ENCODE measurements around the gene DDX49.
"Not testable (repeated sequence)": the region's sequence is repeated elsewhere in the genome, so short reads cannot be mapped to it uniquely, and the experiment has no call there.

The DDX49 gene

GRCh38 chr19:18912933-18913332 lies 6.6 kb upstream of the DDX49 start:
- no peak for DNase-seq

DNA sequence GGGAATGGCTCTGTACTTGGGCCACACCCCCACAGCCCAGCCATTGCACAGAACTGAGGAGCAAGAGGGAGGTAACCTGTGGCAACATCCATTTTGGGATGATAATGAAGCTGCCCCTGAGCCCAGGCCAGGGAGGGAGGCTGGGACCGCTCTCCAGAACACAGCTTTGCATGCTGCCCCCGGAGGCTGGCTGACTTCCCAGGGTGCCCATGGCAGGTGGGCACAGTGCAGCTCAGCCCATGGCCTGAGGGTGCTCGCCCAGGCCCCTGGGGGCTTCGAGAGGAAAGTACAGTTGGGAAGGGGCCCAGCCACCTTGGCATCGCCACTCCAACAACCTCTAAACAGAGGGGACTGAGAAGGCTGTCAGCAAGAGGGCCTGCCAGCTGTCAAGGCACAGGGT lies 6.0 kb upstream of the DDX49 start:
- no peak for DNase-seq

DNA sequence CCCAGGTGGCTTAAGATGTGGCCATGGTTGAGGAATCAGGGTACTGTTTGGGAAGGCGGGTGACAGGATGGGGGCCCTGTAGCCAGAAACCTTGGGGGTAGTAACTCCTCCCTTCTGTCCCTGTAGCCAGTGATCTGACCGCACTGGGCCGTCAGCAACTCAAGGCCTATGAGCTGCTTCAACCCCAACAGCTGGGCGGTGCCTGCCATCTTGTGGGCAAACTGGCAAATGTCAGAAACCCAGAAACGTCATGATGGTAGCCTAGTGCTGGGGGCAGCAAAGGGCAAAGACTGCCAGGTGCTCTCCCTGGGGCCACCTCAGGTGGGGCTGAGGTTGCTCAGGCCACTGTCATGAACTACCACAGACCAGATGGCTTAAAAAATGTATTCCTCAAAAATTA lies 3.9 kb upstream of the DDX49 start:
- DNase-seq: no peak

DNA sequence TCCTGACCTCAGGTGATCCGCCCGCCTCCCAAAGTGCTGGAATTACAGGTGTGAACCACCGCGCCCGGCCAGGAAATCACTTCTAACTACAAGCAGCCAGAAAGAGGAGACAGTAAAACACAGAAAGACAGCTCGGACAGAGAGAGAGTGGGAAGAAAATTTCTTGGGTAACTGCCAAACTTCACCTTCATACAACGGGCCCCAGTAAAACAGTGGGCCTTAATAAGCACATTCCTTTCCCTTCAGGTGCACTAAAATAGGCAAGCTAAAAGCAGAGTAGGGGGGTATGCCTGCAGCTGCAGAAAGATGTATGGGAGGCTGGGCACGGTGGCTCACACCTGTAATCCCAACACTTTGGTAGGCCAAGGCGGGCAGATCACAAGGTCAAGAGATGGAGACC lies 1.9 kb upstream of the DDX49 start:
- not testable (repeated sequence) for DNase-seq

DNA sequence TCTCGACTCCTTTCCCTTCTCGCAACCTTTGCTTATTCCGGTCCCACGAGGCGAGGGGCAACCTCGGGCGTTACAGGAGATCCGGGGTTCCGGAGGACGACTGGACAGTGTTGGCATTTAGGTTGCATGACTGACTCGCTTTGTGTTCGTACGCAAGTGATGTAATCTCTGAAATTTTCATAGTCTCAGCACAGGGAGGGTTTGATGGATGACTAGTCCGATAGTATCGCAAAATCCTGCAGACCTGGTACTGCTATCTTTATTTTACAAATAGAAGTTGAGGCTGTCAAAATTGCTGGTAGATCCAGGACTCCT lies 342 bp downstream of the DDX49 start:
- no peak for DNase-seq

GRCh38 chr19:18920400-18920799 lies 885 bp downstream of the DDX49 start:
- no peak for DNase-seq

GRCh38 chr19:18921593-18921992 lies 2.1 kb downstream of the DDX49 start:
- DNase-seq: no peak

DNA sequence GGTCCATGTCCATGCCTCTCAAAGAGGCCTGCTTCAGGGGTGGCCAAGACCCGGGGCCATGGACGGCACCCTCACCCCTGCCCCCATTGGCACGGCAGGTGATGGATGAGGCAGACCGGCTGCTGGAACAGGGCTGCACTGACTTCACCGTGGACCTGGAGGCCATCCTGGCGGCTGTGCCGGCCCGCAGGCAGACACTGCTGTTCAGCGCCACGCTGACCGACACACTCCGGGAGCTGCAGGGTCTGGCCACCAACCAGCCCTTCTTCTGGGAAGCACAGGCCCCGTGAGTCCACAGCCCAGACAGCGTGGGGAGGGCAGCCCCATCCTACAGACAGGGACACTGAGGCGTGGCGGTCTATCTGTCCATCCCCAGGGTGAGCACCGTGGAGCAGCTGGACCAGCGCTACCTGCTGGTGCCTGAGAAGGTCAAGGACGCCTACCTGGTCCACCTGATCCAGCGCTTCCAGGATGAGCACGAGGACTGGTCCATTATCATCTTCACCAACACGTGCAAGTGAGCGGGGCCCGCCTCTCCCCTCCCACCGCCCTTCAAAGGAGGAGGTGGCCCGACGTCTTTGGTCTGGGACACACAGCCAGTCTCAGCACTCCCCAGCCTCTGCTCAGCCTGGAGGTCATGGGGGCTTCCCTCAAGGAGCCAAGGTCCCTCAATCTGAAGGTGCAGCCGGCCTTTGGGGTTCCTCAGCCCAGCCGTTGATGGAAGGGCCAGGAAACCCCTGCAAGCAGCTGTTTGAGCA lies 2.9 kb downstream of the DDX49 start:
- DNase-seq: no peak

DNA sequence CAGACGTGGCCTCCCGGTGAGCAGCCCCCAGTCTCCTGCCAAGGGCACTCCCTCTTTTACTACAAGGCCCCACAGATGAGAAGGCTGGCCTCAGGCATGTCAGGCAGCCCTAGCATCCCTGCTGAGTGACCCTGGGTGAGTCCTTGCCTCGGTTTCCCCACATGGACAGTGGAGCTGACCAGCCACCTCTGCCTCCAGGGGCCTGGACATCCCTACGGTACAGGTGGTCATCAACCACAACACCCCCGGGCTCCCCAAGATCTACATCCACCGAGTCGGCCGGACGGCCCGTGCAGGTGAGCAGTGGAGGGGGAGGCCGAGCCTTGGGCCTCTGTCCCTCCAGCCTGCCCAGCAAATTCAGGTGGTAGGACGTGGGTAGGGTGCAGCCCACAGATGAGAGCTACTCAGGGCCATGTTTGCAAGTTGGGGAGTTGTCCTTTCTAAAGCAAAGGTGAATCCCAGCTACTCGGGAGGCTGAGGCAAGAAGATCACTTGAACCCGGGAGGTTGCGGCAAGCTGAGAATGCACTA lies 5.2 kb downstream of the DDX49 start:
- no peak for DNase-seq

GRCh38 chr19:18928018-18928805 lies 8.7 kb downstream of the DDX49 start:
- no peak for DNase-seq

GRCh38 chr19:18929311-18929710 lies 9.8 kb downstream of the DDX49 start:
- no peak for DNase-seq

GRCh38 chr19:18931316-18932162 lies 12.0 kb downstream of the DDX49 start:
- no peak for DNase-seq

DNA sequence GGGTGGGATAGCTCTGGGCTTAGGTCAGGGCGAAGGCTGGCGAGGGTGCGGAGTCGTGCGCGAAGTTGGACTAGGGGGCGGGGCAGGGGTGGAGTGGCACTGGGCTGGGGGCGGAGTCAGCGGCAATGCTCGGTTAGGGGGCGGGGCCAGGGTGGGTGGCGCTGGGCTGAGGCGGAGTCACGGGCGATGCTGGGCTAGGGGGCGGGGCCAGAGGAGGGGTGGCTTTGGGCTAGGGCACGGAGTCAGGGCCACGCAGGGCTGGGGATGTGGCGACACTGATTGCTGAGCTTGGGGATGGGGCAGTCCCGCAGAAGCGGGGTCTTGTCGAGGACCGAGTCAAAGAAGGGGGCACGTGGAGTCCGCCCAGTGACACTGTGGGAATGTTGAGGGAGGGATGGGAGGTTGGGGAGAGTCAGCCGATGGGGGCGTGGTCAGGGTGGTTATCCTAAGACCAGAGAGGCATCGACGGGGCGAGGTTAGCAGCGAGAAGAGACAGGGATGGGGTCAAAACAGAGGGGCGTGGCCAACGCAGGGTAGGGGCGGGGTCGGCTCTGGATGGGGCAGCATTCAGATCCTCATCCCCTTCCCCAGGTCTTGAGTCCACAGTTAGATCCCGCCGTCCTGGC lies 12.8 kb downstream of the DDX49 start:
- no peak for DNase-seq

DNA sequence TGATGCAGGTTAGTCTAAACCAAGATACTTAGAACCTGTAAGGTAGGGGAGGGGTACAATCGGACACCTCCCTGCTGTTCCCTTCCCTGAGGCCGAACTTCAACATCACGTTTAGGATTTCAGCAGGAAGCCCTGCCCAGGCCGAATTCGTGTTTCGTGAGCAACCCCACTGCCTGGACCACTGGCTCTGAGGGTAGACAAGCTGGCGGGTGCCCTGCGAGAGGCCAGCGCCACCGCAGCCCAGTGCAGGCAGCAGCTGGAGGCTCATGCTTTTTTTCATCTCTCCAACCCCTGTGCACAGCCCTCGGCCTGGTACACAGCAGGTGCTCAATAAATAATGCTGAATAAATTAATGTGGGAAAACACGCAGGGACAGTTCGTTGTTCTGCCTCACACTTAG lies 13.8 kb downstream of the DDX49 start:
- no peak for DNase-seq

DNA sequence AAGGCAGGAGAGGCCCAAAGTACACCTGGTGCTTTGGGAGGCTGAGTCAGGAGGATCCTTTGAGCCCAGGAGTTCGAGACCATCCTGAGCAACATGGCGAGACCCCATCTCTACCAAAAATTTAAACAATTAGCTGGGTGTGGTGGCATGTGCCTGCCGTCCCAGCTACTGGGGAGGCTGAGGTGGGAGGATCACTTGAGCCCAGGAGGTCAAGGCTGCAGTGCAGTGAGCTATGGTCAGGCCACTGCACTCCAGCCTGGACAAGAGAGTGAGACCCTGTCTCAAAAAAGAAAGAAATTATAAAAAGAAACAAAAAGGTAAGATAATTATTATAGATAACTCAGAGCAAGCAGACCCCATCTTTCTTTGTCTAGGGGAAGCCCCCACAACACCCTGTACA lies 19.6 kb downstream of the DDX49 start:
- no peak for DNase-seq

DNA sequence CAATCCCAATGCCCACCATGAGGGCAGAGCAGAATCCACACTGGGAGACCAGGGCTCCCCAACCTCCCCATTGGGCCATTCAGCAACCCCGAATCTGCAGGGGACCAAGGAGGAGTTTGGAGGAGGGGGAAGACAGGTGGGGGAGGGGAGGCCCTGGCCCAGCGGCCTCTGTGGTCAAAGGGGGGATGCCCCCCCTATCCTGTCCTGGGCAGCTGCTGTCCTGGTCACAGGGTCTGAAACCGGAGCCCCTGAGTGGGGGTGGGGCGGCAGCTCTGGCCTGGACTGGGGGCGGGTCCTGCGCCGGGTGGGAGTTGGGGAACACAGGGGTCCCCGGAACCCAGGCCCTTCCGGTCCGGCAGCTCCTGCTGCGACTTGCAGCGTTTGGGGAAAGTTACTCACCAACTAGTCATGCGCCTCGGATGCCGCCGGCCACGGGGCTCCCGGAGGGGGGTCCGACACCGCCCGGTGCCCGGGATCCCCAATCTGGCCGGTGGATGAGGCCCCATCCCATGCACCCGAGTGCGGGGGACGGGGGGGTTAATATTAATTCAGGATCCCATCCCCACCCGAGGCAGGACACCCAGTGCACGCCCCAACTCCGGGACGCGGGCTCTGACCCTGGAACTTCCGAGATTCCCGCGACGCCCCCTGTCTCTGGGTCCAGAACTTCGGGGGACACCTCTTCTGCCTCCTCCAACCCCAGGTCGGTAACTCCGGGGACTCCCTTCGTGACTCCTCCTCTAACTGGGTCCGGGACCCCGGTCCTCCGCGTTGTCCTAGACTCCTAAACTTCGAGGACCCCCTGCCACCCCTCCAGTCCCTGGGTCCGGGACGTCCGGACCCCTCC lies 20.6 kb downstream of the DDX49 start:
- DNase-seq: no peak

GRCh38 chr19:18940769-18941627 lies 21.5 kb downstream of the DDX49 start, which contains the start of gene HOMER3:
HOMER3 (minus strand) TSS chr19:18941217; CDS start chr19:18938982, 2,235 bp downstream.
- DNase-seq: no peak

- DNase-seq: no peak
Observed at GRCh38 chr19:18941628-18942354, 22.3 kb downstream of the DDX49 start.

GRCh38 chr19:18942692-18943091 lies 23.2 kb downstream of the DDX49 start:
- DNase-seq: no peak

GRCh38 chr19:18943465-18943864 lies 23.9 kb downstream of the DDX49 start:
- DNase-seq: no peak
